HG02885 (cell line): ENCODE data around the gene PRKCA.

Source experiments
- ATAC-seq: cut with Tn5 transposase; IDR thresholded peaks from one replicate; pipeline ENCODE4 v1.9.1; 2021; ENCODE audit warnings: mild to moderate bottlenecking; ENCODE audit not compliant: unreplicated experiment, poor library complexity

The PRKCA gene

GRCh38 chr17:66630379-66630778, 328.0 kb downstream of the PRKCA start:
- no peak for ATAC-seq

DNA sequence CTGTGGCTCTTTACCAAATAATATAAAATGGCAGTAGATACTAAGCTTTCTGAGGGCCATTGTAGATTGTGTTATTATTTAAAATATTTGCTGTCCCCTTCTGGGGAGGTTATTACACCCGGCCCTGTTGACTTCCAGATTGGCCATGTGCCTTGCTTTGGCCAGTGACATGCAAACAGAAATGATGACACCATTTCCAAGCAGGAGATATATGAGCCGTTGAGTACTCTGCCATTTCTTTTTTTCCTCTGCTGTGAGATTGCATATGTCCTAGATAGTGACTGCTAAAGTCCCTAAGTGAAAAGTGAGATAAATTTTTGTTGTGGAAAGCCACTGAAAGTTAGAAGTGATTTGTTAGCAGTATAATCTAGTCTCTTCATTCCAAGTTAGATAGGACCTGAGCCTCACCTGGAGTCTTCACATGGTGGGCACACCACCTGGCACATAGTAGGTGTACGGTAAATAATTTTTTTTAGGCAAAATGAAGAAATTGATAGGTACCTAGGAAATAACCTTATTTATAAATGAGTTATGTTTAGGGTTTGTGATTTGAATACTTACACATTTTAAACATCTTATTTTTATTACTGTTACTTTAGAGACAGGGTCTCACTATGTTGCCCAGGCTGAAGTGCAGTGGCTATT, 328.5 kb downstream of the PRKCA start:
- no peak for ATAC-seq

- no peak for ATAC-seq
Observed at GRCh38 chr17:66632731-66633130, 330.3 kb downstream of the PRKCA start.

- no peak for ATAC-seq
Observed at GRCh38 chr17:66633317-66633965, 331.0 kb downstream of the PRKCA start.

DNA sequence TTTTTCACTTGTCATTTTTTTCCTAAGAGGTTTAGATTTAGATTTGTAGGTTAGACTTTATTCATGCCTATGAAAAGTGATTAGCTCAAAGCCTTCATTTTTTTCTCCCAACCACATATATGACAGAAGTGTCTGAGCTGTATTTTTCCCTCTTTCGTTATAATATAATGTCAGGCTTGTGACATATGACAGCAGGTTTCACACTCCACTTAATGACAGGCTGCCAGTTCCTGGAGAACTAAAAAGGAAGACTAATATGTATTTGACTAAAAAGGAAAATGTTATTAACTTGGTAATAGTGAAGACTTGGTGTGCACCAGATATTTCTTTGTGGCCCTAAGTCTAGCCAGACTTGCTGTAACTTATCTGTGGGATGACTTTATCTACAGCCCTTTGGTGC, 331.8 kb downstream of the PRKCA start:
- ATAC-seq, result no peak

DNA sequence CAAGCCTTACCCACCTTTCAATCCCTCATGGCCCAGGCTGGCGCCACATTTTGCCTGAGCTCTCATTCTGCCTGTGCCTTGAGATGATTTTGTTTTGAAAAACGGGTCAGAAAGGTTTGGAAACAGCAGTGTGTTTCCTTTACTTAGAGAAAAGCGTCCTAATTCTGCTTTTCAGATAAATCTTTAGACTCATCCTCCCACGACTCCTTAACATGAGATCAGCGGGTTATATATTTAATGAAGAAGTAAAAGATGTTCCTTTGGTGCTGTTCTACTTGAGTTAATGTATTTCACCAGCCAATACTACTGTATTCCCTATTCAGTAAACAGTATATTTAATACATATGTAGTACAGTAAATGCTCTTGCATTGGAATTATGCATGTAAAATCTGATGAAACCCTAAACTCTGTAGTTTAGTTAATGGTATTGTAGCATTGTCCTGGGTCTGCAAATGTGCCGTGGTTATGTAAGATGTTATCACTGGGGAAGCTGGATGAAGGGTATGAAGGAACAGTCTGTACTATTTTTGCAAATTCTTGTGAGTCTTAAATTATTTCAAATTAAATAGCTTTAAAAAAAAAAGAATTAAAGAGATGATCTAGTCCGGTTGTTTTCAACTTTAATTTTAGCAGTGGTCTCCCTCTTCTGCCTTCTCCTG, 333.1 kb downstream of the PRKCA start:
- no peak for ATAC-seq

GRCh38 chr17:66636111-66636510, 333.7 kb downstream of the PRKCA start:
- ATAC-seq, result no peak

DNA sequence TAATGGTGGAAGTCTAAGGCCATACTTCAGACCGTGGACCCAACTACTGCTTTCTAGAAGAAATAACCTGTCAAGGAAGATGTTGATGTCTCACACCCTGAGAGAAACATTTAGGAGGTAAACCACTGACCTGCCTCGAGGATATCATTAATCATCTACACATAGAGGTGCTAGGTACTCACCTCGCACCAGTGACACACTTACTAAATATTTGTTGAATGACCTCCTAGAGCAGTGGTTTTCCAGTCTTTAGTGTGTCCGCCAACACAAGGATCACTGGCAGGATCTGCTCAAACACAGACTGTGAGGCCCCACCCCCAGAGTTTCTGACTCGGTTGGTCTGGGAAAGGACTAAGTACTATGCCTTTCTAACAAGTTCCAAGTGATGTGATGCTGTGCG, 335.1 kb downstream of the PRKCA start:
- no peak for ATAC-seq

GRCh38 chr17:66638707-66639479, 336.5 kb downstream of the PRKCA start:
- ATAC-seq, result no peak

- no peak for ATAC-seq
Observed at GRCh38 chr17:66643815-66644710, 341.6 kb downstream of the PRKCA start.

DNA sequence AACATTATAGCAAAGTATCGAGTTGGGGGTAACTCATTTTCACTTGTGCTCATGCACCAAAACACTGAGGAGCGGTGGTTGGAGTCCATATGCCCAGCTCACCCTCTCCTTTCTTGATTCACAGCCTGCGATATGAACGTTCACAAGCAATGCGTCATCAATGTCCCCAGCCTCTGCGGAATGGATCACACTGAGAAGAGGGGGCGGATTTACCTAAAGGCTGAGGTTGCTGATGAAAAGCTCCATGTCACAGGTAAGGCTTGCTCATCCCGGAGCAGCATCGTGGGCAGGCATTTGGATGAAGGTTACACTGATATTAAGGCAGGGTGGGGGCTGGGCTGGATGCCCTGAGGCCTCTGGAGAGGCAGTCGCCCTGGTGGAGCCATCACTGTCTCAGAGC, 342.8 kb downstream of the PRKCA start:
- no peak for ATAC-seq

GRCh38 chr17:66647391-66647983, 345.1 kb downstream of the PRKCA start:
- no peak for ATAC-seq

DNA sequence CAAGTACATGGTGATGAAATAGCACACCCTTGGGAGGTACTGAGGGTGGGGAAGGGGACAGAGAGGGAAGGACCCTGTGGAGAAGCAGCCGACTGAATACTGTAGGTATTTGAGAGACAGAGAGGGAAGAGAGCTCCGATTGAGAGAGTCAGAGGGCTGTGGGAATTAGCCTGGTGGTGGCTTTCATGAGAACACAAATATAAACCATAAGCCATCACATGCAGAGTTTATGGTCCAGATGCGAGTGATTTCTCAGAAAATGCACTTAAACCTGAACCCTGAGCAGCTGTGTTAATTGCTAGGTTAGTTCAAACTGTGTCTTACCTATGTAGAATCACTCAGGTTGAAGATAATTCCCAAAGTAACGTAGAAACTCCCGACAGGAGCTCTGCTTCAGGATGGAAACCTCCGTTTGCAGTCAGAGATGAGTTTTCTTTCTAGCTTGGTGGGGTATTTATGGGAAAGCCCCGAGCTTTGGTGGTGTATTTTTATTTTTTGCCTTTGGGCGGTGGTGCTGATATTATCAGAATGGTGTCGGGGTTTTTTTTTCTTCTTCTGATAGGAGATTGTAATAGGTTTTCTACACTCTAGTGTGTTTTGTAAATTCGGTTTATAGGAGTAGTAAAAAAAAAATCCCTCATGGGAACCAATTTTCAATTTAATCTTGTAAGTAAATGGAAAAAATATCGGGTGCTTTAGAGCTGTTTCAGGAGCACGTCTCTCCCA, 347.6 kb downstream of the PRKCA start:
- no peak for ATAC-seq

- ATAC-seq, result no peak
Observed at GRCh38 chr17:66650544-66650877, 348.1 kb downstream of the PRKCA start.

GRCh38 chr17:66652840-66653507, 350.6 kb downstream of the PRKCA start:
- ATAC-seq, result no peak

- no peak for ATAC-seq
Observed at GRCh38 chr17:66654106-66654740, 351.8 kb downstream of the PRKCA start.

DNA sequence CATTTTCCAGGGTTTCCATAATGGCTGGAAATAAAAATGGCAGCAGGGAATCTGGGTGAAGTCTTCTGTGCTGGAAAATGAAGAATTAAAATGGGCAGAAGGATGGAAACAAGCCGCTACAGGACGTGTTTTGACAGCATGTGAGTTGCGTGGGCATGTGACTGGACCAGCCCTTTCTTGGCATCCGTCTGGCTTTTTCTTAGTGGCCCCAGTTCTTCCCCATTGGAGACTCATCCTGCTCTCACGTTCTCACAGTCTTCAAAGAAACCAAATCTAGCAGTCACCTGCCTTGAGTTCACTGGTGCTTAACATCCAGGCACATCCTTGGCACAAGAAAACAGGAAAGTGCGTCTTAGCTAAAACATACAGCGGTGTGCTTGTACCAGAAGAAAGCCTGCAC, 352.4 kb downstream of the PRKCA start:
- ATAC-seq, result no peak

- ATAC-seq, result no peak
Observed at GRCh38 chr17:66655461-66655860, 353.0 kb downstream of the PRKCA start.
